AG09319 (cell line): ENCODE data around the gene TFF3.

ENCODE experiments used
- DNase-seq: peaks from one replicate; pipeline ENCODE4 v3.0.0-alpha.2; 2010; ENCODE audit warnings: low read depth; ENCODE audit errors: extremely low read depth
- TF ChIP-seq, protein P1 (sequence below): IDR thresholded peaks from 2 replicates; pipeline ENCODE4 v1.5.1; 2011; ENCODE audit warnings: low read depth, mild to moderate bottlenecking, inconsistent platforms, low read length, moderate library complexity

Gene TFF3

DNA sequence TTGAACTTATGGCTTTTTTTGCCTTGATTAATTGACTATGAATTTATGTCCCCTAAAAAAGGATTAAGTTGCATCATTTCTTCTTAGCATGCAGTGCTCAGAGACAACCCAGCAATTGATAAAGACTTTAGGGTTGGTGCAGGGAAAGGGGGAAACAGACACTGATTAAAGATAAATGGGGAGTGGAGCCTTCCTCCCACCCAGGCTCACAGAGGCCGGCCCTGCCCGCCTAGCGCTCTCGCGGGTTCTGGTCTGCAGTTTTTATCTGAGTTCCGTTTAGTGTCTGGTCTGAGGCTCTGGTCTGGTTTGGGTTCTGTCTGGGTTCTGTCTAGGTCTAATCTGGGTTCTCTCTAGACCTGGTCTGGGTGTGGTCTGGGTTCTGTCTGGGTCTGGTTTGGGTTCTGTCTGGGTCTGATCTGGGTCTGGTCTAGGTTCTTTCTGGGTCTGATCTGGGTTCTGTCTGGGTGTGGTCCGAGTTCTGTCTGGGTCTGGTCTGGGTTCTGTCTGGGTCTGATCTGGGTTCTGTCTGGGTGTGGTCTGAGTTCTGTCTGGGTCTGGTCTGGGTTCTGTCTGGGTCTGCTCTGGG is 48.1 kb downstream of the TFF3 start:
- DNase-seq = no peak
- TF ChIP-seq, protein P1, sequence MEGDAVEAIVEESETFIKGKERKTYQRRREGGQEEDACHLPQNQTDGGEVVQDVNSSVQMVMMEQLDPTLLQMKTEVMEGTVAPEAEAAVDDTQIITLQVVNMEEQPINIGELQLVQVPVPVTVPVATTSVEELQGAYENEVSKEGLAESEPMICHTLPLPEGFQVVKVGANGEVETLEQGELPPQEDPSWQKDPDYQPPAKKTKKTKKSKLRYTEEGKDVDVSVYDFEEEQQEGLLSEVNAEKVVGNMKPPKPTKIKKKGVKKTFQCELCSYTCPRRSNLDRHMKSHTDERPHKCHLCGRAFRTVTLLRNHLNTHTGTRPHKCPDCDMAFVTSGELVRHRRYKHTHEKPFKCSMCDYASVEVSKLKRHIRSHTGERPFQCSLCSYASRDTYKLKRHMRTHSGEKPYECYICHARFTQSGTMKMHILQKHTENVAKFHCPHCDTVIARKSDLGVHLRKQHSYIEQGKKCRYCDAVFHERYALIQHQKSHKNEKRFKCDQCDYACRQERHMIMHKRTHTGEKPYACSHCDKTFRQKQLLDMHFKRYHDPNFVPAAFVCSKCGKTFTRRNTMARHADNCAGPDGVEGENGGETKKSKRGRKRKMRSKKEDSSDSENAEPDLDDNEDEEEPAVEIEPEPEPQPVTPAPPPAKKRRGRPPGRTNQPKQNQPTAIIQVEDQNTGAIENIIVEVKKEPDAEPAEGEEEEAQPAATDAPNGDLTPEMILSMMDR = no peak

DNA sequence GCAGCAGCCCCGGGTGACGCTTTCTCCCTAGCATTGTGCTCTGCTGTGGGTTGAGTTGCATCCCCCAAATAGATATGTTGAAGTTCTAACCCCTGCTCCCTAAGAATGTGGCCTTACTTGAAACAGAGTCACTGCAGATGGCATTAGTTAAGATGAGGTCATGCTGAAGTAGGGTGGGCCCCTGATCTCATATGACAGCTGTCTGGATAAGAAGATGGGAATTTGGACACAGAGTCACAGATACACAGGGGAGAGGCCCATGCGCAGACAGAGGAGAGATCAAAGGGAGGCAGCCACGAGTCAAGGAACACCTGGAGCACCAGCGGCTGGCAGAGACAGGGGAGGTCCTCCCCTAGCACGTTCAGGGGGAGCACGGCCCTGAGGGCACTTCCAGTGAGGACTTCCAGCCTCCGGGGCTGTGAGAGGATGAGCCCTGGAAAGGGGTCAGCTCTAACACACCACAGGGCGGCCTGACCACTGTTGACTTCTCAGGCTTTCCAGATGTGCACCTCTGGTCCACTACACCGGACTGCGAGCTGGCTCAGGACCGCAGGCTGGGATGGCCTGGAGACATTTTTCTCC is 49.9 kb downstream of the TFF3 start:
- TF ChIP-seq, protein P1 = no peak
- DNase-seq = no peak

DNA sequence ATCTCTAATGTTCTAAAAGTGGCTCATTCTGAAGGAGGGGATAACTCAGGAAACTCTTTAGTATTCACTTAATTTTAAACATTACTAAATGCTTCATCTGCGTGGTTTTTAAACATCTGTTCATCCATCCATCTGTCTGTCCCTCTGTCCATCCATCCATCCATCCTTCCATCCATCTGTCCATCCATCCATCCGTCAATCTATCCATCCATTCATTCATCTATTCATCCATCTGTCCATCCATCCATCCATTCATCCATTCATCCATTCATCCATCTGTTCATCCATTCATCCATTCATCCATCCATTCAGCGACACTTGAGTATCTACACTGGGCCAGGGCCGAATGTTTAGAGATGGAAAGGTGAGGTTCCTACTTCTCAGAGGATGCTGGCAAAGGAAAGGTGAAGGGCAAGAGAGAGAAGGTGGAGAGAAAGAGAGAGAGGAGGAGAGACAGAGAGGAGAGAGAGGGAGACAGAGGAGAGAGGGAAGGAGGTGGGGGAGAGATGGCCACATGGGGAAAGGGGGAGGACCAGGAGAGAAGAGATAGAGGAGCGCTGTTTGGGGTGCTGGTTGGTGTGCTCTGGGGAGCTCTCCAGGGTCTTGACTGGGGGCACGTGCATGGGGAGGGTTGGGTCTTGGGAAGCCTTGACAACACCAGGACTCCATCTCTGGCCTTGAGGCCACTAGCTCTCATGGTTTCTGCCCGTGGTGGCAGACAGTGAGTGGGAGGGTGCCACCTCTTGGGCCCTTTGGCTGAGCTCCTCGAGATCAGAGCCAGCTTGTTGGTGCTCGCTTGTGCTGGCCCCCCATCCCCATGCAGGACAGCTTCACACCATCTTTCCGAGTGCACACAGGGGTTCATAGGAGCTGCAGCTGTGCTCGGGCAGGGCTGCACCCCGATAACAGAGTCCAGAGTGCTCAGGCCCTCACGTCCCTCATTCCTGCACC is 50.7 kb downstream of the TFF3 start:
- DNase-seq = no peak
- TF ChIP-seq, protein P1 = no peak

DNA sequence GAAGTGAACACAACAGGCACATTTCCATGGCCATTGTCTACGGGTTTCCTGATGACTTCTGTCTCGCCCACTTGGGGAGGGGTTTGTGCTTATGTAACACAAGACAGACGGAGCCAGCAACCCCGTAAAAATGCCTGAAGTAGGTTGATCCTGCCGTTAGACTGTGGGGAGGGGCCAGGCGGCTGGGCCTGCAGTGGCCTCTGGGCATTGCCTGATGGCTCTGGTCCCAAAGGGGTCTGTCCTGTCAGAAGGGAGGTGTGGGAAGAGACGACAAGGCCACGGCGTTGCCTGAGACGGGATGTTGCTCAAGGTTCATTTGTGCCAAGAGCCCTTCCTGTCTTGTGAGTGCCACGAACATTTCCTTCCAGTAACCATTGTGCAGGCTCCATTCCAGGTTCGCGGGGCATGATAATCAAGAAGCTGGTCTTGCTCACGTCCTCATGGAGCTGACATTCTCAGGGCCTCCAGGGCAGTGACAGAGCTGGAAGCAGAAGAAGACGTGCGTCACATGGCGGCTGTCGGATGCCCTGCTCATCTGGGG is 51.5 kb downstream of the TFF3 start:
- DNase-seq = no peak

DNA sequence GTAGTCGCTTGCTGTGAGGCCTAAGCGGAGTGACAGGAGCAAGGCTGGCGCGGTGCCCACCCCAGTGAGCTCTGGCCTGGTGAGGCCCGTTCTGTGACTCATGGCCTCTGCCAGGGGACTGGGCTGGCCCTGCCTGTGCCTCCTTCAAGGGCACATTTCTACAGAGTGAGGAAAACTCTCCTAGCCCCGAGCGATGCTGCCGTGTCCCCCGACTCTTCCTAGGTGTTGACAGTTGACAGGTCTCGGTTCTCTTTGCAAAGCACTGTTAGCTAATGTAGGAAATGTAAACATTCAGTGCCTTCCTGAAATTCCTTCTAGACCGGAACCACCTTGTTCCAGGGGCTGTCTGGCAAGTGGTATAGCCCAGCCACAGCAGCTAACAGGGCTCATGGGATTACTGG is 52.4 kb downstream of the TFF3 start:
- DNase-seq = no peak
- TF ChIP-seq, protein P1 = no peak

More for the DNA sequence above, 51.5 kb downstream of the TFF3 start:
- TF ChIP-seq, protein P1 = no peak

DNA sequence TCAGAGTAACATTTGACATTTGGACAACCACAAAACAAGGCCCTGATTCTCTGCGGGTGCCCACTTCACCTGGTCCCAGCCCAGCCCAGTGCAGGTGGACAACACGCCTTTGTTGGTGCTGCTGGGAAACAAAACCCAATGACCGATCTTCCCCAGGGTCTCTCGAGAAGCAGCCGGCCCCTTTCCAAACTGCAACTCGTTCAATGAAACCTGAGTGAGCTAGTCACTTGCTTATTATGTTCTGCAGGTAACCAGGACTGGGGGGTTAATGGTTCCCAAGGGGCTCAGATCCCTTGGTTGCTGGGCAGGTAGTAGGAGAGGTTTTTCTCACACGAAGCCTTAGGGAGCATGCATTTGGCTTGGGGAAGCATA is 53.4 kb downstream of the TFF3 start:
- DNase-seq = no peak
- TF ChIP-seq, protein P1 = no peak
